ENCODE results near the gene RIPOR3.

Gene RIPOR3, protein sequence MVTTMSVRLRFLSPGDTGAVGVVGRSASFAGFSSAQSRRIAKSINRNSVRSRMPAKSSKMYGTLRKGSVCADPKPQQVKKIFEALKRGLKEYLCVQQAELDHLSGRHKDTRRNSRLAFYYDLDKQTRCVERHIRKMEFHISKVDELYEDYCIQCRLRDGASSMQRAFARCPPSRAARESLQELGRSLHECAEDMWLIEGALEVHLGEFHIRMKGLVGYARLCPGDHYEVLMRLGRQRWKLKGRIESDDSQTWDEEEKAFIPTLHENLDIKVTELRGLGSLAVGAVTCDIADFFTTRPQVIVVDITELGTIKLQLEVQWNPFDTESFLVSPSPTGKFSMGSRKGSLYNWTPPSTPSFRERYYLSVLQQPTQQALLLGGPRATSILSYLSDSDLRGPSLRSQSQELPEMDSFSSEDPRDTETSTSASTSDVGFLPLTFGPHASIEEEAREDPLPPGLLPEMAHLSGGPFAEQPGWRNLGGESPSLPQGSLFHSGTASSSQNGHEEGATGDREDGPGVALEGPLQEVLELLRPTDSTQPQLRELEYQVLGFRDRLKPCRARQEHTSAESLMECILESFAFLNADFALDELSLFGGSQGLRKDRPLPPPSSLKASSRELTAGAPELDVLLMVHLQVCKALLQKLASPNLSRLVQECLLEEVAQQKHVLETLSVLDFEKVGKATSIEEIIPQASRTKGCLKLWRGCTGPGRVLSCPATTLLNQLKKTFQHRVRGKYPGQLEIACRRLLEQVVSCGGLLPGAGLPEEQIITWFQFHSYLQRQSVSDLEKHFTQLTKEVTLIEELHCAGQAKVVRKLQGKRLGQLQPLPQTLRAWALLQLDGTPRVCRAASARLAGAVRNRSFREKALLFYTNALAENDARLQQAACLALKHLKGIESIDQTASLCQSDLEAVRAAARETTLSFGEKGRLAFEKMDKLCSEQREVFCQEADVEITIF
- 0 to 0.19 (median 0) reads per million in 4 experiments for total RNA-seq

DNA sequence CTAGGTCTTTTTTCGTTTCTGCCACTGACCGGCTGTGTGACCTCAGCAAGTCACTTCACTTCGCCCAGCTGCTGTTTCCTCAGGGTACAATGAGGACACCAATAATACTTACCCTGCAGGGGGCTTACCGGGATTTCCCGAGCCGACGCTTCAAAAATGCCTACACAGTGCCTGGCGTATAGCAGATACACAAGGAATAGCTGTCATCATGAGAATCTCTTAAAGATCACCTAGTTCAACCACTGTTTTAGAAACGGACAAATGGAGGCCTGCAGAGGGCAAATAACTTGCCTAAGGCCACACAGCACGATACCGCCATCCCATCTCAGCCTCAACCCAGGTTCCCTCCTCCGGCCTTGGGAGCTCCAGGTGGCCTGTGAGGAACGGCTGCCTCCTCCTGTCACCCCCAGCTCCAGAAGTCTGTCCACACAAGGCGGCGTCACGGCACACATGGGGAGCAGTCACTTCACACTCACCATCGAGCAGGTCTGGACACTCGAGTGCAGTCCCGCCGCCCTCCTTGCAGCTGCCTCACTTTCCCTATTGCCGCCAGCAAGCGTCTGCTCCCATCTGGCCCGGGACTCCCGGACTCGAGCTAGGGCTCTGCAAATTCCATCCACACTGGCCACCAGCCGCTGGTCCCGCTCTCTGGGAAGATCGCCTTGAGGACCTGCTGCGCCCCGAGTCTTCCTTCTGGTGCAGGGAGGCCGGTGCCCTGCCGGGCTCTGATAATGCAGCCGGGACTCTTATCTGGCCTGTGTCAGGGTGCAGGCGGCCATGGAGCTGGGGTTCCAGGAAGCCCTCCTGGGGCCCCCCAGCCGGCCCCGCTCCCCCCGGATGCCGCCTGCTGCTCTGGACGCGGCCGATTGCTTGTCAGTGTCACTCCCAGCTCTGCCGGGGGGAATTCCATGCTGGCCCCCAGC, at the start of gene RIPOR3:
Gene RIPOR3, minus strand, starts transcription at position 893 of the 923 bp plus-strand sequence. Its CDS starts 414 bp downstream, at position 479.
- no peak for DNase-seq

- no peak for DNase-seq
These were observed 46.0 kb upstream of the RIPOR3 start for GRCh38 chr20:50737352-50737751.

DNA sequence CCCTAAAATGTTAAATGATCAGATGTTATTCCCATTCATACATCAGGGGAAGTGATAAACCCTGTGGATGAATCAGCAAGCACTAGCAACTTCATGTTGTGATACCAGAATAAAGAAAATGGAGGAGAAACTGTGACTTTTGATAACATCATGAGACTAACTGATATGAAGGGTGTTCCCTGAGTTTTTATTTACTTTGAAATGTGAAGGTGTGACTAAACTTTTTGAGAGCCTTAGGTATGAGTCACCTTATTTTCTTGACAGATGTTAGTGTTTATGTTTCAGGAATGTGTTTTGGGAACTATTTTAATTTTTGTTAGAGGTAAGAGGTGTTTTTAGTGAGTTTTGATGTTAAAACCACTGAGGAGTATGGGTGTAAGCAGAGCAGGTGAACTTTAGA, 44.5 kb upstream of the RIPOR3 start:
- no peak for DNase-seq

- no peak for DNase-seq
These were observed 43.7 kb upstream of the RIPOR3 start for GRCh38 chr20:50734730-50735679.

DNA sequence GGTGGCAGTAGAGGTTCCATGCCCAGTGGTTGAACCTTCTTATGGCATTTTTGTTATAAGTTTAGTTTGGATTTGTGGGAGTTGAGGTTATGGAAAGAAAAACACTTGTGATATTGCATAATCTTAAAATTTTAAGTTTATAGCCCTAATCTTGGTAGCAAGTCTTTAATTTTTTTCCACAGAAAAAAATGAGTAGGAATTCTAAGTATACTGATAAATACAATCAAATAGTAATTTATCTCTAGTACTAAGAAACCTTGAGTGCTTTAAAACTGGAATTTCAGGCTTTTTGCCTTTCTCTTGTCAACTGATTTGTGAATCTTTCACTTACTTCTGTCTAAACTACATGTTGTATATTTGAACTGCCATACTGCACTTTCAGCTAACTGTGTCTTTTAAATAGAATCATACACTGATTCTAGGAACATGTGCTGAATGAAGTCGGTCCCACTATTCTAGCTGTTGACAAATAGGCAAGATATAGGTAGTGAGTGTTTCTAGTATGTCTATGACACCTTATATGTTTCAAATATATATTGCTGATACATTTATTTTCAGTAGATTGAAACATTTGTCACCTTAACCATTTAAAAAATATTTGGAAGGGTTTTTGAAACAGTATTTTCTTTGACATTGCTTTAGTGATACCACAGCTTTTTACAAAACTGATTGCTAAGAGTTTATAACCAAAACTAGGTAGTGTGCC, 42.5 kb upstream of the RIPOR3 start:
- DNase-seq, result no peak

GRCh38 chr20:50731930-50732690, 40.8 kb upstream of the RIPOR3 start:
- no peak for DNase-seq

DNA sequence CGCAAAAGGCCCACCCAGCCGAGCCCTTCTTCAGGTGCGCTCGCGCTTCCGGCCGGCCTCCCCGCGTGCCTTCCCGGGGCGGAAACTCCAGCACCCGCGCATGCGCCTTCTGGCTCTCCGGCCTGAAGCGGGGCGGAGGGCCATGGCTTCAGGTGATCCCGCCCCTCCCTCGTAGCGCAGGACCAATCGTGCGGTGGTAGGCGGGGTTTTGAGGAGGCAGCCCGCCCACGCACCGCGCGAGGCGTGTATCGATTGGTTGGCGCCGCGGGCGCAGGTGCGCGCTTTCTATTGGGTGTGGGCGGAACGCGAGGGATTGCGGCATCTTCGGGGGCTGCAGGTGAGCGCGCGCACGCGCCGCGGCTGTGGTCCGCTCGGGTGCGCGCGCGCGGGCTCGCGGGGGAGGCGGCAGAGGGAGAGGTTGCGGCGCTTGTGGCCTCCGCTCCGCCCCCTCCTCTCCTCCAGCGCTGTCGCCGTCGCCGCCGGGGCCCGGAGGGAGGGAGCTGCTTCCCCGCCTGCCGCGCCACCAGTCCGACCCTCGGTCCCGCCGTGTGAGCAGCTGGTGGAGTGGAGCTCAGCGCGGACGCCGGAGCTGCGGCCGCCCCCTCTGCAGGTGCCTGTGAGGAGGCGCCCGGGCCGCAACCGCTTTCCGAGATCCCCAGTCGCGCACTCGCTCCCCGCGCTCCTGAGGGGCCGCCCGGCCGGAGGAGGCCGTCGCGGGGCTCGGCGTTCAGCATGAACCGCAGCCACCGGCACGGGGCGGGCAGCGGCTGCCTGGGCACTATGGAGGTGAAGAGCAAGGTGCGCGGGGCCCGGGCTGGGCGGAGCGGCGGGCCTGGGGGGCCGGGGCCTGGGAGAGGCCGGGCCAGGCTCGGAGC, 40.0 kb upstream of the RIPOR3 start, which contains the start of gene PARD6B:
Gene PARD6B, plus strand, starts transcription at position 526 of the 875 bp plus-strand sequence. Its CDS starts 207 bp downstream, at position 733.
- DNase-seq, result peak; percentile 99

- no peak for DNase-seq
These were observed 39.4 kb upstream of the RIPOR3 start for GRCh38 chr20:50730765-50731054.

DNA sequence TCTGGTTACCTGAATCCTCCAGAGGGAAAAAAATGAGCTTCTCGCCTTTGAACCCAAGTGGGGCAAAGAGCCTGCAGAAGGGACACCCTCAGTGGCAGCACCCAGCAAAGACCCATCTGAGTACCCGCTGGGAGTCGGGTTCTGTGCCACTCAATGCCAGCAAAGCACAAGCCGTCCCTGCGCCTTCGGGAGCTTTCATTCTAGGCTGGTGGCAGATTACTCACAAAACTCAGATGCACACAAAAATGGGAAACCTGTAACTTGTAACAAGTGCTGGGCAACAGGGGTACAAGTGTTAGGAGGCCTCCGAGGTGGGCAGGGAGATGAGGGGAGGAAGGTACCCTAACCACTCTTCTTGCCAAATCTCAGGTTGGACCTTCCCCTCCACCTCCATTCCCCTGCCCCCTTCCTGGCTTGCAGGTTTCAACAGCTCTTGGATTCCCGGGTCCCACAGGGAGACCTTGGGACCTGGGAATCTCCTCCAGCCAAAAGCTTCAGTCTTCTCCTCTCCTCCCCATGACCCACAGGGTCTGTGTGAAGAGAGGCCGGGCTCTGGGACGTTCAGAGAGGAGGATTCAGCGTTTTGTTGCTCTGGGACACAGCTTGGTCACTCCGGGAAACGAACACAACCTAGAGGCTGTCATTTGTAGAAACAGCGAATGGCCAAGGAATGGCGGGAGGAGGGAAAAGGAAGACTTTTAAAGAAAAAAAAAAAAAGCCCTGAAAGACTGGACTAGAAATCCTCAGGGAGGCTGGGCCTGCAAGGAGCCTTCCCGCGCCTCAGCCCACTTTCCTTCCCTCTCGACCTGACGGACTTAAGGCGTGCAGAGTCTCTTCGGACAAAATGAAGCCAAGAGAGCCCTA, 38.8 kb upstream of the RIPOR3 start:
- DNase-seq, result no peak

DNA sequence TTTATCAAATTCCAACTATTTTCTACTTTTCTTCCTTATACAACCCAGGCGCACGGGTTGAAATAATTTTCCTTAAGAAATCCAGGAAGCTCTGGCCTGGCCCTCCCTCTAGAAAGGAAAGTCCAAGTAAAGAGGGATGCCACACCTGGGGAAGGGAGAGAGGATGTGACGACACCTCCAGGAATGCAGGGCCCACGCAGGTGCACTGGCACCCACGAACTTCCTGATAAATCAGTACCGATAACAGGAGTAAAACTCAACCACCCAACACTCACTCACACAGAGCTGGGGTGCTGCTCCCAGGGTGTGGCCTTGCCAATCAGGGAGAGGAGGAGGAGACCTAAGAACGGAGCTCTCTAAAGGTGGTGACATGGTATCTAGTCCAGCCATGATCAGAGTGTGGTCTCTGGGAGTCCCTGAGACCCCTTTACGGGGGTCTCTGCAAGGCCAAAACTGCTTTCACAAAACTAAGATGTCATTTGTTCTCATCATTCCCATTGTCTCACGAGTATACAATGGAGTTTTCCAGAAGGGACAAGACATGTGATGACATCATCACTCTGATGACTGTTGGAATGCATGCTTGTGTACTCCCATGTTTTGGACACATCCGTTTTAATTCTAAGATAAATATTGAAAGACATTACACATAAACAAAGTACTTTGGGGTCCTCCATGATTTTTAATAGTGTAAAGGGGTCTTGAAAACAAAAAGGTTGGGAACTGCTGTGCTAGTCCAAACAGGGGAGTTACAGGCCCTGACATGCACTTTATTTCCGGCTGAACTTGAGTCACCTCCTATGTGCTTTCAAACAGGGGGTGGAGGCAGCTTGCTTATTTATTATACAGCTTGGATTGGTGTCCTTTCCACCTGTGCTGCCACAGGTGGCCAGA, 37.9 kb upstream of the RIPOR3 start:
- DNase-seq, result no peak

DNA sequence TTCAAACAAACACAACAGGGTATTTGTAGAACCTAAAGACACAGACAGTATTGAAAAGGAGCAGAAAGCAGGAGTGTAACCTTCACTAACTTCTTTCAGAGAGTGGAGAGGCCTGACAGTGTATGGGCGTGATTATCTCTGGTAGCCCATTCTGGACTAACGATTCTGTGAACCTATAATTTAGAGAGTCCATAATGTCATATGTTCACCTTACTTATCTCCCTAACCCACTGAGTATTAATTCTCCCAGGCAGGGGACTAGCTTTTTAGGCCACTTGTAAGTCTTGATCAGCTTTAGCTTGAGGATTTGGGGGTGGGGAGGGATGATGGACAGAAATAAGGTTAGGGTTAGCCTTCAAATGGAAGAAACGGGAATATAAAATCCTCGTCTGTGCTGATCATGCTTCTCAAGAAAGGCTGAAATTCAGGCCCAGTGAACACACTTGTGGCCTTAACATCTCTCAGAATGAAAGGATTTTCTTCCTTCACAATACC, 37.2 kb upstream of the RIPOR3 start:
- DNase-seq, result no peak

GRCh38 chr20:50727792-50728485, 36.6 kb upstream of the RIPOR3 start:
- DNase-seq, result no peak

DNA sequence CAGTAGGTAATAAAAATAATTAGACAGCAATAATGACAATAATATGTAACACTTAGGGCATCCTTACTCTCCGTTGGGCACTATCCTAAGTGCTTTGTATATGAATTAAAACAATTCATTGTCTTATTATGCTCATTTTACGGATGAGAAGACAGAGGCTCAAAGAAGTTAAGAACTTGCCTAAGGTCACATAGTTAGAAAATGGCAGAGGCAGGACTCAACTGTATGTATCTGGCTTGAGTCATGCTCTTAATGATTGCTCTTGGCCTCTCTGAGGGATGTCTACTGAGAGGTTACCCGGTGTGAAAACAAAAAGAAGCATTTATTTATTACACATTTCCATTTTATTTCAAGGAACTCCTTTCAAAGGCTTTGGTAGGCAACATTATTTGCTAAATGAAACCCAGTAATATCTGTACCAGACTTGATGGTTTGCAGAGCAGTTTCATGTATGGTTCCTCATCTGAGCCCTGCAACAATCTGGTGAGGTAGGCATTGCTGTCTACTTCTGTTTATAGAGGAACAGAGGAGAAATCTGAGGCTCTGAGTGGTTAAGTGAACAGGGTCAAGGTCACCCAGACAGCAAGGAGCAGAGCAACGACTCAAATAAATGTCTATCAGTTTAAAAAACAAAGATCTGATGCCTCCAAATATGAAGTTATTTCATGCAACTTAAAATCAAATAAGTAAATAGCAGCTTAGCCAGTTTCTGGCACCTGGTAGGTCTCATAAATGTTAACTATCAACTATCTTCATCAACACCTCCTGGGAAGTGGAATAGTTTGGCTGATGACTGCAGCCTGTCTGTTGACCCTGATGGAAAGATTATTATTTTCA, 35.8 kb upstream of the RIPOR3 start:
- DNase-seq, result no peak

DNA sequence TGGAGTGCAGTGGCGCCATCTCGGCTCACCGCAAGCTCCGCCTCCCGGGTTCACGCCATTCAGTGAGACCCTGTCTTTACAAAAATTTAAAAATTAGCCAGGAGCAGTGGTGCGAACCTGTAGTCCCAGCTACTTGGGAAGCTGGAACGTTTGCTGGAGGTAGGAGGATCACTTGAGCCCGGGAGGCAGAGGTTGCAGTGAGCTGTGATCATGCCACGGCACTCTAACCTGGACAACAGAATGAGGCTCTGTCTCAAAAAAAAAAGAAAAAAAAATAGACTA, 34.3 kb upstream of the RIPOR3 start:
- no peak for DNase-seq
